Stimulated activated naive CD8-positive, alpha-beta T cell treated with anti-CD3 and anti-CD28 coated beads, Interleukin-15, amount 100 ng/mL, for 72 hours (primary cell): Measurements from ENCODE around the gene HMGCS1.
"Not testable (repeated sequence)": the region's sequence is repeated elsewhere in the genome, so short reads cannot be mapped to it uniquely, and the experiment has no call there.

Experiments
- ATAC-seq: fragments of 150-1000 bp; cut with Tn5 transposase; 2 replicates; pipeline ENCODE4 v1.10.0; 2021; ENCODE audit warnings: mild to moderate bottlenecking, moderate library complexity
- DNase-seq, 2 donors: peaks; one replicate each; pipeline ENCODE4 v3.0.0; 2021 to 2022
- H3K27ac Mint-ChIP-seq, 2 donors: one replicate each; pipeline ENCODE4 v1.8.0; 2022; ENCODE audit warnings: mild to moderate bottlenecking in 2 of 2, mixed read lengths in 2 of 2, moderate library complexity in 2 of 2
- H3K27me3 Mint-ChIP-seq: one replicate; pipeline ENCODE4 v1.8.0; 2022; ENCODE audit warnings: mixed read lengths
- H3K4me1 Mint-ChIP-seq: one replicate; pipeline ENCODE4 v1.8.0; 2022; ENCODE audit warnings: mild to moderate bottlenecking, mixed read lengths
- H3K4me3 Mint-ChIP-seq, 2 donors: one replicate each; pipeline ENCODE4 v1.8.0; 2022; ENCODE audit warnings: mild to moderate bottlenecking in 2 of 2, mixed read lengths in 2 of 2, moderate library complexity in 1 of 2
- H3K9me3 Mint-ChIP-seq, 2 donors: one replicate each; pipeline ENCODE4 v1.8.0; 2022; ENCODE audit warnings: mixed read lengths in 2 of 2

The HMGCS1 gene

GRCh38 chr5:43313035-43313853 lies at the start of gene HMGCS1:
HMGCS1 (minus strand) TSS chr5:43313412; CDS start chr5:43298965, 14,447 bp downstream.
- peak; percentile 98 to 99 for DNase-seq
- Mint-ChIP-seq H3K4me3 (peak within 1 kb of the TSS; percentile 93 to 99), H3K4me1 (peaks cover 78% of the 10 kb centered on the region), H3K9me3 (peaks cover 0 to 15% of the 10 kb centered on the region in 2 donors), H3K27ac (peak within 1 kb of the TSS; percentile 98 to 100), H3K27me3 (no peaks in the 10 kb centered on the region)
- ATAC-seq = peak; percentile 92

- peaks cover 20 to 26% of the 10 kb centered on the region in 2 donors for H3K9me3 Mint-ChIP-seq
These were observed 45.5 kb upstream of the HMGCS1 start for GRCh38 chr5:43358726-43359125.

GRCh38 chr5:43358301-43358700 lies 45.1 kb upstream of the HMGCS1 start:
- no peaks in the 10 kb centered on the region for H3K4me1 Mint-ChIP-seq
- H3K4me3 Mint-ChIP-seq = no peak overlapping the region
- peaks cover 20 to 26% of the 10 kb centered on the region in 2 donors for H3K9me3 Mint-ChIP-seq
- no peaks in the 10 kb centered on the region for H3K27me3 Mint-ChIP-seq
- DNase-seq (no peak), ATAC-seq (no peak)
- no peak overlapping the region for H3K27ac Mint-ChIP-seq

More at GRCh38 chr5:43358726-43359125, 45.5 kb upstream of the HMGCS1 start:
- no peak overlapping the region for H3K27ac Mint-ChIP-seq
- no peak for ATAC-seq
- no peak overlapping the region for H3K4me3 Mint-ChIP-seq
- H3K27me3 Mint-ChIP-seq = no peaks in the 10 kb centered on the region
- no peak for DNase-seq
- no peaks in the 10 kb centered on the region for H3K4me1 Mint-ChIP-seq

- no peak overlapping the region for H3K27ac Mint-ChIP-seq
- H3K4me1 Mint-ChIP-seq = no peaks in the 10 kb centered on the region
- H3K4me3 Mint-ChIP-seq = no peak overlapping the region
- DNase-seq (no peak), ATAC-seq (no peak)
- H3K9me3 Mint-ChIP-seq = peaks cover 20 to 26% of the 10 kb centered on the region in 2 donors
- no peaks in the 10 kb centered on the region for H3K27me3 Mint-ChIP-seq
These were observed 44.7 kb upstream of the HMGCS1 start for GRCh38 chr5:43357878-43358281.

- Mint-ChIP-seq H3K27me3 (no peaks in the 10 kb centered on the region), H3K27ac (no peak overlapping the region), H3K9me3 (peaks cover 19 to 26% of the 10 kb centered on the region in 2 donors), H3K4me1 (no peaks in the 10 kb centered on the region), H3K4me3 (no peak overlapping the region)
- ATAC-seq (no peak), DNase-seq (no peak)
These were observed 43.9 kb upstream of the HMGCS1 start for GRCh38 chr5:43357067-43357466.

GRCh38 chr5:43354774-43355173 lies 41.6 kb upstream of the HMGCS1 start:
- Mint-ChIP-seq H3K27ac (no peak overlapping the region), H3K4me1 (no peaks in the 10 kb centered on the region)
- ATAC-seq = no peak

GRCh38 chr5:43353668-43354067 lies 40.5 kb upstream of the HMGCS1 start:
- Mint-ChIP-seq H3K4me1 (no peaks in the 10 kb centered on the region), H3K27ac (no peak overlapping the region), H3K4me3 (no peak overlapping the region), H3K27me3 (no peaks in the 10 kb centered on the region), H3K9me3 (no peaks in the 10 kb centered on the region)
- ATAC-seq (no peak), DNase-seq (no peak)

More at GRCh38 chr5:43354774-43355173, 41.6 kb upstream of the HMGCS1 start:
- H3K9me3 Mint-ChIP-seq = peaks cover 3 to 5% of the 10 kb centered on the region in 2 donors
- DNase-seq = no peak
- no peaks in the 10 kb centered on the region for H3K27me3 Mint-ChIP-seq
- H3K4me3 Mint-ChIP-seq = no peak overlapping the region

GRCh38 chr5:43352915-43353314 lies 39.7 kb upstream of the HMGCS1 start:
- H3K27me3 Mint-ChIP-seq = no peaks in the 10 kb centered on the region
- no peak overlapping the region for H3K27ac Mint-ChIP-seq
- H3K4me1 Mint-ChIP-seq = no peaks in the 10 kb centered on the region
- ATAC-seq (no peak), DNase-seq (no peak)
- H3K4me3 Mint-ChIP-seq = no peak overlapping the region
- no peaks in the 10 kb centered on the region for H3K9me3 Mint-ChIP-seq

- no peak for ATAC-seq
- Mint-ChIP-seq H3K4me3 (no peak overlapping the region), H3K9me3 (no peaks in the 10 kb centered on the region), H3K27me3 (no peaks in the 10 kb centered on the region), H3K4me1 (no peaks in the 10 kb centered on the region), H3K27ac (no peak overlapping the region)
- no peak for DNase-seq
These were observed 38.9 kb upstream of the HMGCS1 start for GRCh38 chr5:43352131-43352530.

GRCh38 chr5:43348861-43349363 lies 35.7 kb upstream of the HMGCS1 start:
- no peak overlapping the region for H3K4me3 Mint-ChIP-seq
- ATAC-seq (no peak), DNase-seq (no peak)
- H3K9me3 Mint-ChIP-seq = peaks cover 0 to 6% of the 10 kb centered on the region in 2 donors
- peaks cover 6% of the 10 kb centered on the region for H3K27me3 Mint-ChIP-seq
- H3K4me1 Mint-ChIP-seq = no peaks in the 10 kb centered on the region
- no peak overlapping the region for H3K27ac Mint-ChIP-seq

GRCh38 chr5:43348207-43348606 lies 35.0 kb upstream of the HMGCS1 start:
- H3K4me3 Mint-ChIP-seq = no peak overlapping the region
- H3K4me1 Mint-ChIP-seq = no peaks in the 10 kb centered on the region
- ATAC-seq (no peak), DNase-seq (no peak)
- peaks cover 4 to 12% of the 10 kb centered on the region in 2 donors for H3K9me3 Mint-ChIP-seq
- H3K27ac Mint-ChIP-seq = no peak overlapping the region
- peaks cover 13% of the 10 kb centered on the region for H3K27me3 Mint-ChIP-seq

- peak; percentile 87 for ATAC-seq
- Mint-ChIP-seq H3K4me1 (peaks cover 8% of the 10 kb centered on the region), H3K9me3 (peaks cover 31 to 39% of the 10 kb centered on the region in 2 donors), H3K27me3 (peaks cover 11% of the 10 kb centered on the region), H3K4me3 (peak overlapping the region in 1 of 2 donors; percentile 6), H3K27ac (peak overlapping the region in 1 of 2 donors; percentile 89)
- peak in 1 of 2 donors; percentile 25 for DNase-seq
These were observed 25.6 kb upstream of the HMGCS1 start for GRCh38 chr5:43338862-43339261.

GRCh38 chr5:43336159-43336558 lies 22.9 kb upstream of the HMGCS1 start:
- peak; percentile 19 to 57 for DNase-seq
- peaks cover 17% of the 10 kb centered on the region for H3K27me3 Mint-ChIP-seq
- no peak overlapping the region for H3K4me3 Mint-ChIP-seq
- H3K27ac Mint-ChIP-seq = peak overlapping the region; percentile 49 to 92
- peak; percentile 91 for ATAC-seq
- H3K4me1 Mint-ChIP-seq = peaks cover 8% of the 10 kb centered on the region
- H3K9me3 Mint-ChIP-seq = peaks cover 44 to 50% of the 10 kb centered on the region in 2 donors

GRCh38 chr5:43335681-43336080 lies 22.5 kb upstream of the HMGCS1 start:
- Mint-ChIP-seq H3K9me3 (peaks cover 44 to 50% of the 10 kb centered on the region in 2 donors), H3K4me1 (peaks cover 8% of the 10 kb centered on the region), H3K4me3 (no peak overlapping the region), H3K27ac (peak overlapping the region; percentile 14 to 92), H3K27me3 (peaks cover 17% of the 10 kb centered on the region)
- no peak for ATAC-seq
- no peak for DNase-seq

- H3K4me1 Mint-ChIP-seq = no peaks in the 10 kb centered on the region
- DNase-seq = no peak
- peaks cover 17% of the 10 kb centered on the region for H3K27me3 Mint-ChIP-seq
- no peak overlapping the region for H3K27ac Mint-ChIP-seq
- no peak for ATAC-seq
- no peak overlapping the region for H3K4me3 Mint-ChIP-seq
- H3K9me3 Mint-ChIP-seq = peaks cover 35 to 36% of the 10 kb centered on the region in 2 donors
These were observed 19.2 kb upstream of the HMGCS1 start for GRCh38 chr5:43332401-43332800.

GRCh38 chr5:43325624-43326023 lies 12.4 kb upstream of the HMGCS1 start:
- not testable (repeated sequence) for DNase-seq, H3K4me3 Mint-ChIP-seq, H3K4me1 Mint-ChIP-seq, H3K27ac Mint-ChIP-seq, ATAC-seq, H3K27me3 Mint-ChIP-seq
- H3K9me3 Mint-ChIP-seq = peaks cover 0 to 11% of the 10 kb centered on the region in 2 donors
